Measurements from ENCODE around the gene MDGA2. TPM values are rescaled to one million over a fixed set of nuclear protein-coding genes. Genes with fewer than 3 reads are reported as not detected.

Gene MDGA2
- total and polyA plus RNA-seq, 2 of the 4 experiments (the other 2 are of a cell fraction) = 0.02 TPM; not detected in 1

- H2BK15ac ChIP-seq (ENCODE audit: low read depth, low read length) = no peak overlapping the region
Measured at GRCh38 chr14:47651337-47651736, 24.1 kb downstream of the MDGA2 start.

More at GRCh38 chr14:47651337-47651736, 24.1 kb downstream of the MDGA2 start:
- CTCF ChIA-PET = no interaction called here
- Histone ChIP-seq H2BK5ac (ENCODE audit: low read depth, low read length, poor library complexity, severe bottlenecking) (no peak overlapping the region), H3K4me2 (ENCODE audit: low read depth, low read length) (no peak overlapping the region), H3K14ac (replicated peaks; ENCODE audit: low read depth, low read length) (no peak overlapping the region), H3K9me3 (ENCODE audit: control insufficient read depth, insufficient read depth, low read length) (peaks cover 3% of the 10 kb centered on the region; the same call in 1 of the 2 replicates), H2AFZ (replicated peaks; ENCODE audit: low read length, poor library complexity) (no peak overlapping the region), H3K27ac (ENCODE audit: insufficient read depth, low read length) (no peak overlapping the region), H2AK9ac (replicated peaks; ENCODE audit: low read depth, low read length, poor library complexity) (no peak overlapping the region), H3K4me3 (ENCODE audit: insufficient read depth, low read depth, low read length) (no peak overlapping the region), H3K23ac (ENCODE audit: low read depth, low read length) (no peak overlapping the region), H2BK20ac (ENCODE audit: low read depth, low read length) (no peak overlapping the region), H3K9me1 (ENCODE audit: insufficient read depth, low read length) (no peaks in the 10 kb centered on the region), H3K18ac (ENCODE audit: low read depth, low read length) (no peak overlapping the region), H3K4ac (ENCODE audit: low read depth, low read length) (no peak overlapping the region), H4K5ac (ENCODE audit: low read depth, low read length) (no peak overlapping the region), H4K91ac (ENCODE audit: insufficient read depth, low read depth, low read length) (no peak overlapping the region), H3K4me1 (ENCODE audit: control insufficient read depth, insufficient read depth, low read length) (no peaks in the 10 kb centered on the region), H3K56ac (ENCODE audit: extremely low read depth, insufficient read depth, low read length) (no peak overlapping the region), H3K27me3 (ENCODE audit: control insufficient read depth, insufficient read depth, low read length) (no peaks in the 10 kb centered on the region), H2BK120ac (ENCODE audit: low read depth, low read length) (no peak overlapping the region), H2AK5ac (ENCODE audit: low read depth, low read length) (no peak overlapping the region), H3K79me1 (ENCODE audit: low read depth in 1 of 2, low read length in 2 of 2) (no peaks in the 10 kb centered on the region), H4K8ac (ENCODE audit: low read depth in 2 of 2, low read length in 2 of 2) (no peak overlapping the region), H3K9ac (ENCODE audit: low read depth, low read length) (no peak overlapping the region), H4K20me1 (ENCODE audit: insufficient read depth, low read length) (no peaks in the 10 kb centered on the region), H3K36me3 (ENCODE audit: control insufficient read depth, insufficient read depth, low read length) (no peaks in the 10 kb centered on the region)
- TF ChIP-seq USF2 (IDR thresholded peaks at IDR 0.05; ENCODE audit: low read depth, low read length) = no peak
- no peak for TF ChIP-seq MAFK (IDR thresholded peaks at IDR 0.05; ENCODE audit: low read depth, low read length)
- no peak for TF ChIP-seq CTCF (conservative IDR thresholded peaks at IDR 0.05; ENCODE audit: low read depth, low read length)
- no peak for TF ChIP-seq CHD1 (IDR thresholded peaks at IDR 0.05; ENCODE audit: low read depth, low read length)
- no peak for TF ChIP-seq NFE2L2 (IDR thresholded peaks at IDR 0.05; ENCODE audit: low read depth, low read length)
- TF ChIP-seq MXI1 (IDR thresholded peaks at IDR 0.05; ENCODE audit: borderline replicate concordance, low read depth, low read length) = no peak
- no peak for TF ChIP-seq POLR2A (IDR thresholded peaks at IDR 0.05; ENCODE audit: low read depth, low read length)
- TF ChIP-seq MAZ (IDR thresholded peaks at IDR 0.05; ENCODE audit: borderline replicate concordance, low read depth, low read length) = no peak
- no peak for TF ChIP-seq SMC3 (IDR thresholded peaks at IDR 0.05; ENCODE audit: low read depth, low read length)
- 100% methylated on average over 1 of the region's 5 CpGs; no CpG with 5 or more reads in 1 of the 2 experiments for WGBS, 2 experiments (ENCODE audit: extremely low coverage in 2 of 2, insufficient read length in 1 of 2)
- no peak for DNase-seq
- POLR2A ChIA-PET (ENCODE audit: unreplicated experiment) = no interaction called here
- dilution Hi-C loops (cut with HindIII; ENCODE audit: low sequenced_read_pairs, unreplicated experiment) (no loop called here), intact Hi-C loops (cut with micrococcal nuclease) (no loop called here), in situ Hi-C loops (cut with MboI; ENCODE audit: low sequenced_read_pairs) (no loop called here)
- no TSS peak for BruUV-seq (replicated peaks)
- ATAC-seq (ENCODE audit: low read depth) = no peak

Measured in IMR-90 (cell line).